ENCODE results near the gene KERA. TPM values are rescaled to one million over a fixed set of nuclear protein-coding genes. Genes with fewer than 3 reads are reported as not detected.

The KERA gene
- total and polyA plus RNA-seq, 2 of the 4 experiments (the other 2 are of a cell fraction): not detected

DNA sequence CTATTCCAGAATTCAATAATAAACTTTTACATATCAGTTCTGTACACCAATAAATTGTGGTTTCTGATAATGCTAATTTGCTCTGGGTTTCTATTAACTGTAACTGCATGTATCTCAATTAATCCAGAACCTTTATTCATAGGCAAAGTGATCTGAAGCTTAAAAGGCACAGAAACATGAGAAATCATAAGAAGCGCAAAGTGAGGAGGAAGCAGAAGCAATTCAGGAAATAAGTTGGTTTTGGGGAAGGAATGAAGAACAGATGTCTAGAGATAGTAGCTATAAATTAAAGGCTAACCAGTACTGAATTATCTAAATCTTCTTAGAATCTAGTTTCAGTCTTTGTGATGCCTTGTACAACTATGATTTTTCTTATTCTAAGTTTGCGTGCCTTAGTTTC, 24.6 kb downstream of the KERA start:
- Histone ChIP-seq H3K9me3 (ENCODE audit: control insufficient read depth, insufficient read depth, low read length) (no peaks in the 10 kb centered on the region), H3K56ac (ENCODE audit: extremely low read depth, insufficient read depth, low read length) (no peak overlapping the region), H2AFZ (replicated peaks; ENCODE audit: low read length, poor library complexity) (no peak overlapping the region), H3K4ac (ENCODE audit: low read depth, low read length) (no peak overlapping the region), H4K20me1 (ENCODE audit: insufficient read depth, low read length) (no peaks in the 10 kb centered on the region), H3K18ac (ENCODE audit: low read depth, low read length) (no peak overlapping the region), H2AK5ac (ENCODE audit: low read depth, low read length) (no peak overlapping the region), H4K8ac (ENCODE audit: low read depth in 2 of 2, low read length in 2 of 2) (no peak overlapping the region), H3K23ac (ENCODE audit: low read depth, low read length) (no peak overlapping the region), H3K4me3 (ENCODE audit: insufficient read depth, low read depth, low read length) (no peak overlapping the region), H3K79me1 (ENCODE audit: low read depth in 1 of 2, low read length in 2 of 2) (no peaks in the 10 kb centered on the region), H3K9ac (ENCODE audit: low read depth, low read length) (no peak overlapping the region), H3K4me1 (ENCODE audit: control insufficient read depth, insufficient read depth, low read length) (no peaks in the 10 kb centered on the region), H2AK9ac (replicated peaks; ENCODE audit: low read depth, low read length, poor library complexity) (no peak overlapping the region), H4K91ac (ENCODE audit: insufficient read depth, low read depth, low read length) (no peak overlapping the region), H4K5ac (ENCODE audit: low read depth, low read length) (no peak overlapping the region), H3K27me3 (ENCODE audit: control insufficient read depth, insufficient read depth, low read length) (no peaks in the 10 kb centered on the region), H3K4me2 (ENCODE audit: low read depth, low read length) (no peak overlapping the region), H2BK20ac (ENCODE audit: low read depth, low read length) (no peak overlapping the region), H2BK120ac (ENCODE audit: low read depth, low read length) (no peak overlapping the region), H3K9me1 (ENCODE audit: insufficient read depth, low read length) (no peaks in the 10 kb centered on the region), H3K27ac (ENCODE audit: insufficient read depth, low read length) (no peak overlapping the region), H2BK15ac (ENCODE audit: low read depth, low read length) (no peak overlapping the region), H2BK5ac (ENCODE audit: low read depth, low read length, poor library complexity, severe bottlenecking) (no peak overlapping the region), H3K36me3 (ENCODE audit: control insufficient read depth, insufficient read depth, low read length) (no peaks in the 10 kb centered on the region), H3K14ac (replicated peaks; ENCODE audit: low read depth, low read length) (no peak overlapping the region)
- ATAC-seq (ENCODE audit: low read depth) (no peak), DNase-seq (no peak)
- ChIA-PET CTCF (no interaction called here), POLR2A (ENCODE audit: unreplicated experiment) (no interaction called here)
- intact Hi-C loops (cut with micrococcal nuclease): no loop called here
- no TSS peak for BruUV-seq (replicated peaks)
- in situ Hi-C loops (cut with MboI; ENCODE audit: low sequenced_read_pairs): no loop called here
- dilution Hi-C loops (cut with HindIII; ENCODE audit: low sequenced_read_pairs, unreplicated experiment): no loop called here
- TF ChIP-seq, protein P1, sequence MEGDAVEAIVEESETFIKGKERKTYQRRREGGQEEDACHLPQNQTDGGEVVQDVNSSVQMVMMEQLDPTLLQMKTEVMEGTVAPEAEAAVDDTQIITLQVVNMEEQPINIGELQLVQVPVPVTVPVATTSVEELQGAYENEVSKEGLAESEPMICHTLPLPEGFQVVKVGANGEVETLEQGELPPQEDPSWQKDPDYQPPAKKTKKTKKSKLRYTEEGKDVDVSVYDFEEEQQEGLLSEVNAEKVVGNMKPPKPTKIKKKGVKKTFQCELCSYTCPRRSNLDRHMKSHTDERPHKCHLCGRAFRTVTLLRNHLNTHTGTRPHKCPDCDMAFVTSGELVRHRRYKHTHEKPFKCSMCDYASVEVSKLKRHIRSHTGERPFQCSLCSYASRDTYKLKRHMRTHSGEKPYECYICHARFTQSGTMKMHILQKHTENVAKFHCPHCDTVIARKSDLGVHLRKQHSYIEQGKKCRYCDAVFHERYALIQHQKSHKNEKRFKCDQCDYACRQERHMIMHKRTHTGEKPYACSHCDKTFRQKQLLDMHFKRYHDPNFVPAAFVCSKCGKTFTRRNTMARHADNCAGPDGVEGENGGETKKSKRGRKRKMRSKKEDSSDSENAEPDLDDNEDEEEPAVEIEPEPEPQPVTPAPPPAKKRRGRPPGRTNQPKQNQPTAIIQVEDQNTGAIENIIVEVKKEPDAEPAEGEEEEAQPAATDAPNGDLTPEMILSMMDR (conservative IDR thresholded peaks at IDR 0.05; ENCODE audit: low read depth, low read length): no peak
- TF ChIP-seq RFX5 (IDR thresholded peaks at IDR 0.05; ENCODE audit: low read depth, low read length) (no peak), POLR2A (IDR thresholded peaks at IDR 0.05; ENCODE audit: low read depth, low read length) (no peak), MAFK (IDR thresholded peaks at IDR 0.05; ENCODE audit: low read depth, low read length) (no peak), MAZ (IDR thresholded peaks at IDR 0.05; ENCODE audit: borderline replicate concordance, low read depth, low read length) (no peak), FOS (IDR thresholded peaks at IDR 0.05; ENCODE audit: low read depth, low read length) (no peak), BHLHE40 (IDR thresholded peaks at IDR 0.05; ENCODE audit: low read depth, low read length) (no peak), SMC3 (IDR thresholded peaks at IDR 0.05; ENCODE audit: low read depth, low read length) (no peak), RAD21 (IDR thresholded peaks at IDR 0.05; ENCODE audit: low read length) (no peak)
- WGBS, 2 experiments (ENCODE audit: extremely low coverage in 2 of 2, insufficient read length in 1 of 2): no CpG with 5 or more reads among the region's 2 CpGs

Measured in IMR-90 (cell line).